Neural cell (in vitro differentiated cells): ENCODE measurements around the gene SOCS6.

Source experiments
- CTCF ChIP-seq: fragments of 450-650 bp; IDR thresholded peaks from 2 replicates; pipeline ENCODE4 v1.5.1; 2014; ENCODE audit warnings: antibody characterized with exemption, mild to moderate bottlenecking, moderate library complexity; ENCODE audit not compliant: poor library complexity, severe bottlenecking
- EP300 ChIP-seq: fragments of 450-650 bp; conservative IDR thresholded peaks from 2 replicates; pipeline ENCODE4 v1.6.1; 2014; ENCODE audit warnings: antibody characterized with exemption, mild to moderate bottlenecking, moderate library complexity; ENCODE audit not compliant: poor library complexity, severe bottlenecking
- EZH2 ChIP-seq: fragments of 200-600, 300-800 bp; shearing (Covaris generic), sonication (generic); IDR thresholded peaks from 2 replicates; pipeline ENCODE4 v1.6.1; 2014; ENCODE audit warnings: antibody characterized with exemption, low read length, borderline replicate concordance, mild to moderate bottlenecking; ENCODE audit not compliant: insufficient read depth, poor library complexity, severe bottlenecking
- MXI1 ChIP-seq: fragments of 450-650 bp; conservative IDR thresholded peaks from 2 replicates; pipeline ENCODE4 v1.6.1; 2014; ENCODE audit warnings: antibody characterized with exemption, mild to moderate bottlenecking; ENCODE audit not compliant: poor library complexity, severe bottlenecking
- POLR2AphosphoS5 ChIP-seq: IDR thresholded peaks from 2 replicates; pipeline ENCODE4 v1.6.1; 2012
- RAD21 ChIP-seq: fragments of 450-650 bp; conservative IDR thresholded peaks from 2 replicates; pipeline ENCODE4 v1.6.1; 2014; ENCODE audit warnings: antibody characterized with exemption, mild to moderate bottlenecking, moderate library complexity
- REST ChIP-seq: IDR thresholded peaks from 2 replicates; pipeline ENCODE4 v1.6.1; 2012; ENCODE audit warnings: borderline replicate concordance

DNA sequence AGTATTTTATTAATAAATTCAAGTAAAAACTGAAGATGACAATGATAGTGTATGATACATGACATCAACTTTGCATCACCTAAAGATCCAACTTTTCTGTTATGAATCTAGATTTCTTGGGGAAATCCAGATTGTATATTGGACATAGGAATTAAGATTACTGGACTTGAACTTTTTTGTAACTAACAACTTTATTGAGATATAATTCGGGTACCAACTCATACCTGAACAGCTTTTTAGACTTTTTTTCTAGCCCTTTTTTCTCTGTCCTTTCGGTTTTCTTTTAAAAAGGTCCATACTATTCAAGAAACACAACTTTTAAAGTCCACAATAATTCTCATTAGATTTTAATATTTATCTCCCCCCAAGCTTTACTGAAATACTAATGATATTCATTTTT lies 1.1 kb upstream of the SOCS6 start:
- TF ChIP-seq EP300, result no peak
- TF ChIP-seq EZH2, result no peak
- TF ChIP-seq POLR2AphosphoS5, result no peak
- no peak for TF ChIP-seq CTCF
- no peak for TF ChIP-seq RAD21
- no peak for TF ChIP-seq REST
- no peak for TF ChIP-seq MXI1
